GM23338 (cell line): ENCODE data around the gene AP3B2. TPM values are rescaled to one million over a fixed set of nuclear protein-coding genes. Genes with fewer than 3 reads are reported as not detected.

Experiments
- ATAC-seq: fragments of 200-7000 bp; cut with Tn5 transposase; 3 replicates; pipeline ENCODE4 v1.9.1; 2020
- DNase-seq: peaks from one replicate; pipeline ENCODE4 v3.0.0-alpha.2; 2015; ENCODE audit warnings: low spot score
- H2AFZ ChIP-seq: fragments of 200-600 bp; sonication (generic); 2 replicates; pipeline ENCODE4 v1.8.0; 2016; ENCODE audit warnings: antibody characterized with exemption, mild to moderate bottlenecking, moderate library complexity
- H3F3A ChIP-seq: fragments of 200-600 bp; sonication (generic); replicated peaks from 2 replicates; pipeline ENCODE4 v1.8.0; 2017; ENCODE audit warnings: antibody characterized with exemption, mixed run types, low read depth
- H3K27ac ChIP-seq: fragments of 200-600 bp; sonication (generic); 2 replicates; pipeline ENCODE4 v1.6.1; 2016; ENCODE audit warnings: low read depth
- H3K27me3 ChIP-seq: fragments of 200-600 bp; sonication (generic); 2 replicates; pipeline ENCODE4 v1.8.0; 2016; ENCODE audit warnings: mild to moderate bottlenecking, mixed run types, moderate library complexity; ENCODE audit not compliant: insufficient read depth
- H3K36me3 ChIP-seq: fragments of 200-600 bp; sonication (generic); 2 replicates; pipeline ENCODE4 v1.8.0; 2016; ENCODE audit warnings: mild to moderate bottlenecking; ENCODE audit not compliant: insufficient read depth
- H3K4me1 ChIP-seq: fragments of 200-600 bp; sonication (generic); 2 replicates; pipeline ENCODE4 v1.8.0; 2016; ENCODE audit warnings: mild to moderate bottlenecking, moderate library complexity; ENCODE audit not compliant: insufficient read depth
- H3K4me2 ChIP-seq: fragments of 200-600 bp; sonication (generic); 2 replicates; pipeline ENCODE4 v1.7.1; 2017; ENCODE audit warnings: mixed run types
- H3K4me3 ChIP-seq: fragments of 200-600 bp; sonication (generic); 2 replicates; pipeline ENCODE4 v1.6.1; 2016; ENCODE audit warnings: mixed run types
- H3K79me2 ChIP-seq: fragments of 200-600 bp; sonication (generic); replicated peaks from 2 replicates; pipeline ENCODE4 v1.8.0; 2017; ENCODE audit warnings: mild to moderate bottlenecking; ENCODE audit not compliant: insufficient read depth
- H3K9me2 ChIP-seq: fragments of 200-600 bp; sonication (generic); 2 replicates; pipeline ENCODE4 v1.8.0; 2017; ENCODE audit not compliant: insufficient read depth
- H4K20me1 ChIP-seq: fragments of 200-600 bp; sonication (generic); replicated peaks from 2 replicates; pipeline ENCODE4 v1.8.0; 2017; ENCODE audit warnings: mild to moderate bottlenecking; ENCODE audit not compliant: insufficient read depth
- H3K27ac Mint-ChIP-seq: 2 replicates; pipeline ENCODE4 v1.8.0; 2020; ENCODE audit warnings: inconsistent platforms, mild to moderate bottlenecking, moderate library complexity, mixed read lengths
- H3K27me3 Mint-ChIP-seq: 3 replicates; pipeline ENCODE4 v1.8.0; 2022; ENCODE audit warnings: low read depth, mild to moderate bottlenecking, moderate library complexity, mixed read lengths, inconsistent platforms; ENCODE audit not compliant: insufficient read depth, poor library complexity
- H3K36me3 Mint-ChIP-seq: 3 replicates; pipeline ENCODE4 v1.8.0; 2021; ENCODE audit warnings: low read depth, mild to moderate bottlenecking, inconsistent platforms, moderate library complexity, mixed read lengths
- H3K4me1 Mint-ChIP-seq: 3 replicates; pipeline ENCODE4 v1.8.0; 2020; ENCODE audit warnings: mild to moderate bottlenecking, inconsistent platforms, mixed read lengths
- H3K4me3 Mint-ChIP-seq: 3 replicates; pipeline ENCODE4 v1.8.0; 2021; ENCODE audit warnings: moderate library complexity, mild to moderate bottlenecking, inconsistent platforms, mixed read lengths
- H3K9me3 Mint-ChIP-seq: 3 replicates; pipeline ENCODE4 v1.8.0; 2020; ENCODE audit warnings: moderate library complexity, mild to moderate bottlenecking, inconsistent platforms, mixed read lengths
- CREB1 ChIP-seq: fragments of 250-450 bp; sonication (Bioruptor Pico); IDR thresholded peaks from 2 replicates; pipeline ENCODE4 v1.5.0; 2020; ENCODE audit warnings: low read depth, mild to moderate bottlenecking, moderate library complexity
- CTCF ChIP-seq, 2 experiments: fragments of 200-600 bp in 1 of 2; sonication (generic) in 1 of 2; conservative IDR thresholded peaks; 2 replicates each; pipeline versions ENCODE4 v1.5.1 to v1.6.1; 2016 to 2017; ENCODE audit warnings: antibody characterized with exemption in 2 of 2, low read depth in 2 of 2, mild to moderate bottlenecking in 2 of 2, moderate library complexity in 1 of 2
- ETS1 ChIP-seq: IDR thresholded peaks from 2 replicates; pipeline ENCODE4 v1.6.1; 2016; ENCODE audit warnings: antibody characterized with exemption
- EZH2 ChIP-seq: fragments of 200-600 bp; sonication (generic); IDR thresholded peaks from one replicate; pipeline ENCODE4 v1.8.0; 2017; ENCODE audit warnings: antibody characterized with exemption, mild to moderate bottlenecking, low read depth; ENCODE audit not compliant: unreplicated experiment
- EZH2phosphoT487 ChIP-seq: fragments of 200-600 bp; sonication (generic); IDR thresholded peaks from one replicate; pipeline ENCODE4 v1.8.1; 2018; ENCODE audit warnings: antibody characterized with exemption; ENCODE audit not compliant: unreplicated experiment
- JUNB ChIP-seq: IDR thresholded peaks from one replicate; pipeline ENCODE4 v1.6.1; 2016; ENCODE audit warnings: antibody characterized with exemption; ENCODE audit not compliant: unreplicated experiment
- NANOG ChIP-seq: IDR thresholded peaks from 2 replicates; pipeline ENCODE4 v1.6.1; 2016; ENCODE audit warnings: antibody characterized with exemption, borderline replicate concordance
- POLR2AphosphoS5 ChIP-seq: IDR thresholded peaks from 2 replicates; pipeline ENCODE4 v1.6.1; 2016; ENCODE audit warnings: antibody characterized with exemption, low read depth
- REST ChIP-seq: IDR thresholded peaks from one replicate; pipeline ENCODE4 v1.6.1; 2018; ENCODE audit warnings: antibody characterized with exemption; ENCODE audit not compliant: unreplicated experiment
- STAT1 ChIP-seq: IDR thresholded peaks from one replicate; pipeline ENCODE4 v1.6.1; 2016; ENCODE audit warnings: antibody characterized with exemption; ENCODE audit not compliant: unreplicated experiment
- ZNF114 ChIP-seq: fragments of 250-450 bp; sonication (Bioruptor Pico); IDR thresholded peaks from 2 replicates; pipeline ENCODE4 v1.5.0; 2020; ENCODE audit warnings: mild to moderate bottlenecking, moderate library complexity
- ZNF331 ChIP-seq: fragments of 250-450 bp; sonication (Bioruptor Pico); IDR thresholded peaks from 2 replicates; pipeline ENCODE4 v1.5.0; 2020; ENCODE audit warnings: low read depth, mild to moderate bottlenecking, moderate library complexity
- ZNF462 ChIP-seq: fragments of 250-450 bp; sonication (Bioruptor Pico); IDR thresholded peaks from 2 replicates; pipeline ENCODE4 v1.5.0; 2020; ENCODE audit warnings: mild to moderate bottlenecking, moderate library complexity
- polyA plus RNA-seq: library from polyadenylated mRNA; unstranded; fragments of >200 nt; fragmentation: Nextera tagmentation; extraction: Ambion mirVana; gene quantifications from 2 replicates; pipeline ENCODE4 v1.2.1, GENCODE V29; 2016
- total RNA-seq: library from RNA; depleted of rRNA; stranded (reverse); fragments of >200 nt; shearing (Covaris generic); gene quantifications from 2 replicates; pipeline ENCODE4 v1.2.3, GENCODE V29; 2014

AP3B2 gene
- total and polyA plus RNA-seq, 2 experiments from 2014 or later, result 9.5 to 19.2 TPM

GRCh38 chr15:82680200-82681102 is 29.2 kb downstream of the AP3B2 start:
- H3K36me3 ChIP-seq, result no peaks in the 10 kb centered on the region
- H3K4me3 ChIP-seq, result peak overlapping the region; percentile 92
- H3K4me3 Mint-ChIP-seq, result peak overlapping the region; percentile 92
- TF ChIP-seq STAT1 (no peak), CTCF (conservative IDR thresholded peaks at IDR 0.05; ENCODE audit: low read depth in 2 of 2) (peak; percentile 24 to 65; a peak in 3 of 4 replicates), NANOG (no peak), REST (peak; percentile 22), POLR2AphosphoS5 (peak; percentile 93), ZNF462 (CRISPR knock-in tag) (no peak), ZNF331 (CRISPR knock-in tag) (no peak), EZH2 (no peak), CREB1 (CRISPR knock-in tag) (peak; percentile 79), ETS1 (no peak; the same call in 1 of the 2 replicates), JUNB (no peak), EZH2phosphoT487 (no peak), ZNF114 (no peak)
- peak overlapping the region; percentile 97 for H2AFZ ChIP-seq
- H3K79me2 ChIP-seq, result no peaks in the 10 kb centered on the region
- H3K27ac ChIP-seq, result peak overlapping the region; percentile 92
- peaks cover 10% of the 10 kb centered on the region for H3K4me1 ChIP-seq
- no peaks in the 10 kb centered on the region for H3K9me2 ChIP-seq
- peak overlapping the region; percentile 94 for H3K4me2 ChIP-seq
- no peaks in the 10 kb centered on the region; the same call in 2 of the 3 replicates for H3K9me3 Mint-ChIP-seq
- H3K27ac Mint-ChIP-seq, result peak overlapping the region; percentile 98
- H4K20me1 ChIP-seq, result no peaks in the 10 kb centered on the region
- H3K27me3 Mint-ChIP-seq, result peaks cover 10% of the 10 kb centered on the region
- ATAC-seq (peak; percentile 92), DNase-seq (peak; percentile 94)
- H3K36me3 Mint-ChIP-seq, result no peaks in the 10 kb centered on the region
- H3K4me1 Mint-ChIP-seq, result peaks cover 11% of the 10 kb centered on the region; the same call in 2 of the 3 replicates
- no peaks in the 10 kb centered on the region for H3K27me3 ChIP-seq
- H3F3A ChIP-seq, result no peaks in the 10 kb centered on the region
